ENCODE results near the gene HOXA3.

The HOXA3 gene

DNA sequence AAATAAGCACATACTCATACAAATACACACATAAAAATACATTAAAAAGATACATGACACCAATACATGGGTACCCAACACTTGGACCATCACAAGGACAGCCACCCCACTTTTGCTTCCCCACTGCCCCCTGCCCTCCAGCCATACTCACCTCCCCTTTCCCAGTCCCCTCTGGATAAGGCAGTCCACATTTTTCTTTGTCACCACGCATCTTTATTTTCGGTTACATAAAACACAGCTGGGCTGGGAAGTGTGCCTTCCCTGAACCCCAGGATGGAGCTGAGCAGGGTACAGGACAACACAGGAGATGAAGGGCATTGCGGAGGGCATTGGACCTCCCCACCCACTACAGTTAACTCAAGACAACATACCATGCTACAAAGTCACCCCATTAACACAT is 1.1 kb upstream of the HOXA3 start:
- Mint-ChIP-seq H3K4me3 (no peak overlapping the region), H3K4me1 (ENCODE audit: low read depth) (peaks cover 23% of the 10 kb centered on the region), H3K27ac (no peak overlapping the region), H3K27me3 (ENCODE audit: low read depth) (peaks cover 92% of the 10 kb centered on the region), H3K9me3 (no peaks in the 10 kb centered on the region), H3K36me3 (ENCODE audit: low read depth) (peaks cover 3% of the 10 kb centered on the region)
- DNase-seq (ENCODE audit: low spot score) = no peak

DNA sequence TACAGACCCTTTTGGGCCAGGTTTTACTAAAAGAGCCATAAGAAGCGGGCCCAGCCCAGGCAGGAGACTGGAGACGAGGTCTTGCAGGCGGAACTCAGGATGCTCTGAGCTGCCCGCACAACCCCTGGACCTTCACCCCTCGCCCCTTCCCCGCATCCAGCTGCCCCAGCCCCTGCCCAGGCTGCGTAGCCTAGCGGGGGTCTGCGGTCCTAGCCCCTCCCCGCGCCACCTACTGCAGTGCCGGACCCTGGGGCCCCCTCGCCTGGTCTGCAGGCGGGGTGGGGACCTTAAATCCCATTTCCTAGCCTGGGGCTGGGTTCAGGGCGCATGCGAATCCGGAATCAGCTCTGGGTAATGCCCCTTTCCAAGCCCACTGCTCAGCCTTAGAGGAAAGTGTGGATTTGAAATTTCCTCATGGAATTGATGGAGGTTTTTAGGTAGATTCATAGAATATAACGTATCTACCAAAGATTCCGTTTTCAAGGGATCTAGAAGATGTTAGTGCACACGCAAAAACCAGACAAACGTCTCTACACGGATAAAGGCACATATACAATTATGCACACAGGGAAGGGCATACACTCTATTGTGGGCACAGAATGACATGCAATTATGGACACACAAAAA is 546 bp upstream of the HOXA3 start:
- Mint-ChIP-seq H3K4me1 (ENCODE audit: low read depth) (peaks cover 22% of the 10 kb centered on the region), H3K27me3 (ENCODE audit: low read depth) (peaks cover 92% of the 10 kb centered on the region)
- DNase-seq (ENCODE audit: low spot score) = no peak

GRCh38 chr7:27151341-27151930 is 947 bp downstream of the HOXA3 start:
- Mint-ChIP-seq H3K9me3 (no peaks in the 10 kb centered on the region), H3K4me1 (ENCODE audit: low read depth) (peaks cover 19% of the 10 kb centered on the region), H3K4me3 (peak overlapping the region; percentile 71), H3K36me3 (ENCODE audit: low read depth) (peaks cover 3% of the 10 kb centered on the region), H3K27me3 (ENCODE audit: low read depth) (peaks cover 93% of the 10 kb centered on the region), H3K27ac (peak overlapping the region; percentile 68)
- DNase-seq (ENCODE audit: low spot score) = no peak

More for the DNA sequence above, 546 bp upstream of the HOXA3 start:
- no peaks in the 10 kb centered on the region for H3K9me3 Mint-ChIP-seq
- peak overlapping the region; percentile 8 for H3K27ac Mint-ChIP-seq
- H3K36me3 Mint-ChIP-seq (ENCODE audit: low read depth) = peaks cover 3% of the 10 kb centered on the region
- H3K4me3 Mint-ChIP-seq = no peak overlapping the region

DNA sequence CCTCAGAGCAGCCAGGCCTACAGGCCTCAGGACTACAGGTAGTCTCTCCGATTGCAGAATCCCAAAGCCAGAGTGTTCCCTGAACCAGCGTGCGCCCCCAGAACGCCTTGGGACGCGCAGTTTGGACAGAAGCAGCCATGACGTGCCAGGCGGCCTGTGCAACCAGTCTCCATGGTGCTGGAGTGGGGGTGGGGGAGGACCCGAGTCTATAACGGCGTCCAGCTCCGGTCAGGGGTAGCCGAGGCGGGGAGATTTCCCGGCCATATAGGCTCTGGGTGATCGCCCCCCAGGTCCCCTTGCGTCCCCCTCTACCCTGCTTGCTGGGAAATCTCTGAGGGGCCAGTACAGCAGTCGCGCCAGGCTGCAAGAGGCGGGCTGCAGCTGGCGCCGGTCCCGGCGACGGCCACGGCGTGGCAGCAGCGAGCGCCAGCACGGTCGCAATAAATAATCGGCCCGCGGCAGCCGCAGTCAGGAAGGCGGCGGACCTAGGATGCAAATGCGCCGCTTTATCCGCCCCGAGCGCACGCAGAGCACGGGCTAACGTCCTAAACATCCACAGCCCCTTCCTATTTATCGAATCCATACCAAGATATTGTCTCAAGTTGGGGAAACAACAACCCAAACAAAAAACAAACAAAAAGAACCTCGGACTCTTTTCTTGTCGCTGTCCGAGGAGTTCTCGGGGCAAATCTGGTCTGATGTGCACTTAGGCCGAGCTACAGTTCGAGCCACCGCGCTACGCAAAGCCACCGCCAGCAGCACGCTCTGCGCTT is 1.6 kb downstream of the HOXA3 start:
- H3K27ac Mint-ChIP-seq = no peak overlapping the region
- peaks cover 94% of the 10 kb centered on the region for H3K27me3 Mint-ChIP-seq (ENCODE audit: low read depth)
- H3K9me3 Mint-ChIP-seq = no peaks in the 10 kb centered on the region
- peaks cover 3% of the 10 kb centered on the region for H3K36me3 Mint-ChIP-seq (ENCODE audit: low read depth)
- peak overlapping the region; percentile 71 for H3K4me3 Mint-ChIP-seq
- DNase-seq (ENCODE audit: low spot score) = peak; percentile 51
- H3K4me1 Mint-ChIP-seq (ENCODE audit: low read depth) = peaks cover 19% of the 10 kb centered on the region

- Mint-ChIP-seq H3K36me3 (ENCODE audit: low read depth) (peaks cover 3% of the 10 kb centered on the region), H3K4me3 (peak overlapping the region; percentile 71), H3K27ac (no peak overlapping the region), H3K9me3 (no peaks in the 10 kb centered on the region), H3K4me1 (ENCODE audit: low read depth) (peaks cover 16% of the 10 kb centered on the region), H3K27me3 (ENCODE audit: low read depth) (peaks cover 86% of the 10 kb centered on the region)
- no peak for DNase-seq (ENCODE audit: low spot score)
These were observed 2.4 kb downstream of the HOXA3 start for GRCh38 chr7:27149842-27150567.

DNA sequence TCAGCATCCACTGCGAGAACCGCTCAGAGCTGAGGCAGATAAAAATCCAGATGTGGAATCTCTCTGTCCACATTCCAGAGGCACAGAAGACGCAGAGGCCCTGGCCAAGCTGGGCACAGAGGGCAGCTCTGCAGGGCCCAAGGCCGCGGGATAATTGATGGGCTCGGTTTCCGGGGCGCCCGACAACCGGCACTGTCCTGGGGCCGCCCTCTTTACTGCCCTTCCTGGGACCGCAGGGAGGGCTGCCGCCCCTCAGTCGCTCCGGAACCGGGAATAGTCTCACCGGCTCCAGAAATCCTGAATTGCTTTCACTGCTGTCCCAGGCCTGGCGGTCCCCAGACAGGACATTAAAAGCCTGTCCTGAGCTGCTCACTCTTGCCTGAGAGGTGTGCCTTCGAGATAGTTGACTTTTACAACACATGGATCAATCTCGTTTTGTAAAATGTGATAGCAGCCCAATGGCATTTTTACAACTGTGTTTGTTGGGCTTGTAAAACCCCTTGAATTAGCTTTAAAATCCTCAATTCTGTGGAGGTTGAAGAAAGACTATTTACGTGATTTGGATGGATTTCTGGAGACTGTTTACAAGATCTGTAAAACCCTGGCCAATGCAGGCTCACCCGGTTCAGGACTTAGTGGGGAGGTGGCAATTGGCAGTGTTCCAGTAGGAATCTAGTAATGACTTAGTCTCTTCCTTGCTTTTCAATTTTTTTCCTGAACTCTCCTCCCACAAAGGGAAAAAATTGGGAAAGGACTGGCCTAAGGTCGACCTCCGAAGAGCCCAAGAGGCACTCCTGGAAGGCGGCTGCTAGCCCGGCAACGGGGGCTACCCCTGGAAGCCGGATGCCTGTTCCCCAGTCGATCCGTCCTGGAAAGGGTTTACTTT is 3.4 kb downstream of the HOXA3 start:
- DNase-seq (ENCODE audit: low spot score) = no peak
- H3K36me3 Mint-ChIP-seq (ENCODE audit: low read depth) = peaks cover 3% of the 10 kb centered on the region
- H3K27ac Mint-ChIP-seq = no peak overlapping the region
- peaks cover 76% of the 10 kb centered on the region for H3K27me3 Mint-ChIP-seq (ENCODE audit: low read depth)
- no peak overlapping the region for H3K4me3 Mint-ChIP-seq
- no peaks in the 10 kb centered on the region for H3K9me3 Mint-ChIP-seq
- H3K4me1 Mint-ChIP-seq (ENCODE audit: low read depth) = peaks cover 10% of the 10 kb centered on the region

DNA sequence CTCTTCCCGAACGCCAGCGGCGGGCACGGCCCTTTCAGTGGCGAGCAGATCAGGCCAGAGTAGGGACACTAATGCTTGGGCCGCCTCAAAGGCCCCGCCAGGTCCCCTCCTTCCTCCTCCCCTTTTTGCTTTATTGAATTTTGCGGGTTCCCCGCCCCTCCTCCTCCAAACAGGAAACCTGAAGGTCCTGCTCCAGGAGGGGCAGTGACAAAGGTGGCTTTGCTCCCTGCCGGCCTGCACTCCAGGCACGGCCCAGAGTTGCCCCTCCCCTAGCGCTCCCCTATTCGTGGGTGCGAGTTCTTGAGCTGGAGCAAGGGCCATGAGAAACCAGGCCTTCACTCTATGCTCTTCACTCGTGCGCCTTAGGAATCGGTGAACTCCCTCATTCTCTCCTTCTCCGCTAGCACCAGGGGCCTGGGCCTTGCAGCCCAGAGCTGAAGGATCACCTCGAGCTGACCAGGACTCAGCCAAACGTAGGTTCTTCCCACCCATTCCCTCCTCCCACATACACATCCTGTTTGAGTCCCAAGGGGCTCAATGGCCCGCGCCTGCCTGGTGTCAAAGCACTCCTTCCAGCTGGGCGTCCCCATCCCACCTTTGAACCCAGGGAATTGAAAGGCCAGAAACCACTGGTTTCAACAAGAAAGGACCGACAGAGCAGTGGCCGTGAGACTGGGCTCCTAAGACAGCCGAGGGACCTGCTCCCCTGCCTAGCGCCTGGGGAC is 4.2 kb downstream of the HOXA3 start:
- Mint-ChIP-seq H3K27ac (no peak overlapping the region), H3K9me3 (no peaks in the 10 kb centered on the region), H3K27me3 (ENCODE audit: low read depth) (peaks cover 68% of the 10 kb centered on the region), H3K36me3 (ENCODE audit: low read depth) (peaks cover 3% of the 10 kb centered on the region), H3K4me1 (ENCODE audit: low read depth) (peaks cover 10% of the 10 kb centered on the region), H3K4me3 (no peak overlapping the region)
- no peak for DNase-seq (ENCODE audit: low spot score)

- Mint-ChIP-seq H3K4me1 (ENCODE audit: low read depth) (peaks cover 10% of the 10 kb centered on the region), H3K36me3 (ENCODE audit: low read depth) (peaks cover 3% of the 10 kb centered on the region), H3K9me3 (no peaks in the 10 kb centered on the region), H3K4me3 (no peak within 1 kb of the TSS), H3K27me3 (ENCODE audit: low read depth) (peaks cover 63% of the 10 kb centered on the region), H3K27ac (no peak within 1 kb of the TSS)
- DNase-seq (ENCODE audit: low spot score) = no peak
These were observed 5.0 kb downstream of the HOXA3 start, which contains the start of gene HOXA6 for GRCh38 chr7:27147199-27148030. Gene HOXA6, minus strand, starts transcription at chr7:27147774. Its CDS starts 25 bp downstream, at chr7:27147749.

- H3K4me1 Mint-ChIP-seq (ENCODE audit: low read depth) = peaks cover 8% of the 10 kb centered on the region
- no peaks in the 10 kb centered on the region for H3K9me3 Mint-ChIP-seq
- no peak for DNase-seq (ENCODE audit: low spot score)
- H3K27ac Mint-ChIP-seq = no peak overlapping the region
- H3K36me3 Mint-ChIP-seq (ENCODE audit: low read depth) = peaks cover 3% of the 10 kb centered on the region
- peaks cover 55% of the 10 kb centered on the region for H3K27me3 Mint-ChIP-seq (ENCODE audit: low read depth)
- no peak overlapping the region for H3K4me3 Mint-ChIP-seq
These were observed 5.7 kb downstream of the HOXA3 start for GRCh38 chr7:27146491-27147198.

DNA sequence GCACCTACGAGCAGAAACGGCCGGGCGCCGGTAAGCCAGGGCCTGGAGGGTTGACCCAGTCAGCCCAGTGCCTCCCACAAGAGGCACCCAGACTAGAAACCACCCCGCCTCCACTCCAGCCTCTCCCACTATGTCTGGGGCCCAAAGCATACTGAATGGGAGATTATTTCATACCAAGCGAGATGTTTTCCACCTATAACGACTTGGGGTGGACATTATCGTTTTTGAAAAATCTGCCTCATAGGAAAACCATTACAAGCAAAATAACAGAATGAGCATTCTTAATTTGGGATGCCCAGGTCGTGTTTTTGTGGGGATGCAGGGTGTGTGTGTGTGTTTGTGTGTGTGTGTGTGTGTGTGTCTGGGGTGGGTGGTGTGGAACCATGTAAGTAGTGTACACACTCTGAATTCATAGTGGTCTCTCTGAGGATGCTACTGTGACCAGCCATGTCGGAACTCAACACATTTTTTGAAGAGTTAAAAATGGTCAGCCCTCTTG is 6.4 kb downstream of the HOXA3 start:
- H3K27ac Mint-ChIP-seq = no peak overlapping the region
- H3K4me3 Mint-ChIP-seq = no peak overlapping the region
- H3K36me3 Mint-ChIP-seq (ENCODE audit: low read depth) = no peaks in the 10 kb centered on the region
- DNase-seq (ENCODE audit: low spot score) = no peak
- H3K4me1 Mint-ChIP-seq (ENCODE audit: low read depth) = peaks cover 1% of the 10 kb centered on the region
- peaks cover 48% of the 10 kb centered on the region for H3K27me3 Mint-ChIP-seq (ENCODE audit: low read depth)
- H3K9me3 Mint-ChIP-seq = no peaks in the 10 kb centered on the region

DNA sequence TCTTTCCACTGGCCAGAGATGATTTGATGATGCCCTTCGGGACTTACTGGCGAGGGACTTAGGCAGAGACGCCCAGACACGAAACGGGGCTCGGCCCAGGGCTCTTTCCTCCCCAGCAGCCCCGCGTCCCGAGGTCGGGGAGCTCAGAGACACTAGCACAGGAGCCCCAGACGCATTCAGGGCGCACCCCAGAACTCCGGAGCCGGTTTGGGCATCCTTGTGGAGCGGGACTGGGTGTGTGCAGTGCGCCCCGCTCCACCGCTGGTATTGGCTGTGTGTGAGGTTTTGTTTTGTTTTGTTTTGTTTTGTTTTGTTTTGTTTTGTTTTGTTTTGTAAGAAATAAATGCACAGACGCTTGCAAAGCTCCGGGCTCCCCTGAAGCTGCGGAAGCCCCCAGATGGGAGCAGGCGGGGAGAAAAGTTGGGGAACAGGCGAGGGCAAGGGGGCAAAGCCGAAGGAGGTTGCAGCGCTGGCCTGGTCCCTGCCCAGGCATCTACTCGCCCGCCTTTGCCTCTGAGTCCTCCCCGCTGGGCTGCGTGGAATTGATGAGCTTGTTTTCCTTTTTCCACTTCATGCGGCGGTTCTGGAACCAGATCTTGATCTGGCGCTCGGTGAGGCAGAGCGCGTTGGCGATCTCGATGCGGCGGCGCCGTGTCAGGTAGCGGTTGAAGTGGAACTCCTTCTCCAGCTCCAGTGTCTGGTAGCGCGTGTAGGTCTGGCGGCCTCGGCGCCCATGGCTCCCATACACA is 7.0 kb downstream of the HOXA3 start:
- Mint-ChIP-seq H3K4me1 (ENCODE audit: low read depth) (no peaks in the 10 kb centered on the region), H3K36me3 (ENCODE audit: low read depth) (no peaks in the 10 kb centered on the region), H3K27me3 (ENCODE audit: low read depth) (peaks cover 43% of the 10 kb centered on the region), H3K9me3 (no peaks in the 10 kb centered on the region), H3K27ac (no peak overlapping the region), H3K4me3 (no peak overlapping the region)
- no peak for DNase-seq (ENCODE audit: low spot score)
